Measurements from ENCODE around the gene OR10P1.

GRCh38 chr12:55673638-55674037 is 36.9 kb downstream of the OR10P1 start:
- TF ChIP-seq POLR2A (IDR thresholded peaks at IDR 0.05; ENCODE audit: low read depth, low read length) (no peak), POLR2AphosphoS5 (IDR thresholded peaks at IDR 0.05; ENCODE audit: low read depth, low read length) (no peak)

All from GM12892 (cell line).